ENCODE measurements around the gene CLEC18B. TPM values are rescaled to one million over a fixed set of nuclear protein-coding genes. Genes with fewer than 3 reads are reported as not detected.
"Not testable (repeated sequence)": the region's sequence is repeated elsewhere in the genome, so short reads cannot be mapped to it uniquely, and the experiment has no call there.

CLEC18B gene
- polyA plus RNA-seq, 3 donors, result 119 to 179 (median 146) TPM

DNA sequence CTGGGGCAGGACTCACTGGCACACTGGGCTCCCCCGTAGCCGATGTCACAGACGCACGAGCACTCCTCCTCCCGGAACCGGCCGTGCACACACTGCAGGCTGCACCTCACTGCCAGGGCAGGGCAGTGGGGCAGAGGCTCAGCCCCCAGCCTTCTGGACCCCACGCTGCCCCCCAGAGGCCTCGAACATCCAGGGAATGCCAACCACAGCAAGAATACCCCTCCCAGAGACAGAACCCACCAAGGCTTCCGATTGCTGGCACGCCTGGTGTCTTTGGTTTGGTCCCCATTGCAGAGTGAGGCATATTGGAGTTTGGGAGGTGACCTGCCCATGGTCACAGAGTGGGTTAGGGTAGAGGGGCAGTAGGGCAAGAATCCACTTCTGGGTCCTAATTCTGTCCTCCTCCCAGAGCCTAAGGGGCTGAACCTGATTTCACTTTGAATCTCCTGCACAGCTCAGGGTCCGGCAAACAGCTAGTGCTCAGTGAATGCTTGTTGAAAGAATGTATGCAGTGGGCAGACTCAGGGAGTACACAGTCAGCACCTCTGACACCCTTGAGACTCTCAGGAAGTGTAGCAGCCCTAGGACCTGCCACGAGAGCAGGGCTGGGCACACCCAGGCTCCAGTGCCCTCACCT is 9.0 kb downstream of the CLEC18B start:
- not testable (repeated sequence) for DNase-seq (ENCODE audit: extremely low read depth in 1 of 11, low read depth in 9 of 11, low spot score in 4 of 11)

DNA sequence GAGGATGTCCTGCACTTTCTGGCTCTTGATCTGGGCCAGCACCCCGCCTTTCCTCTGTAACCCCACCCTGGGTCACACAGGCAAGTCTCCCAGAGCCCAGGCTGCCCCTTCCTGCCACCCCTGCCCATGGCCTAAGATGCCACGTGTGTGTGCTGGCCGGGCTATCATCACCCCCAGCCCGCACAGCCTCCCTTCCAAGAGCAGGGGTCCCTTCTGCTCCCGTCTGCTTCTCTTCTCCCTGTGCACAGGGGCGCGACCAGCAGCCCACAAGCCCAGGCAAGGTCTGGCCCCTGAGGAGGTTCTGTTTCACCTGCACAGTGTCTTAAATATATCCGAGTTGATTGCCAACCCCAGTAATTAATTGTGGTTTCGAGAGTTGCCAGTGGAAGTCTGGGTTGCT is 10.3 kb downstream of the CLEC18B start:
- not testable (repeated sequence) for DNase-seq (ENCODE audit: extremely low read depth in 1 of 11, low read depth in 9 of 11, low spot score in 4 of 11)

DNA sequence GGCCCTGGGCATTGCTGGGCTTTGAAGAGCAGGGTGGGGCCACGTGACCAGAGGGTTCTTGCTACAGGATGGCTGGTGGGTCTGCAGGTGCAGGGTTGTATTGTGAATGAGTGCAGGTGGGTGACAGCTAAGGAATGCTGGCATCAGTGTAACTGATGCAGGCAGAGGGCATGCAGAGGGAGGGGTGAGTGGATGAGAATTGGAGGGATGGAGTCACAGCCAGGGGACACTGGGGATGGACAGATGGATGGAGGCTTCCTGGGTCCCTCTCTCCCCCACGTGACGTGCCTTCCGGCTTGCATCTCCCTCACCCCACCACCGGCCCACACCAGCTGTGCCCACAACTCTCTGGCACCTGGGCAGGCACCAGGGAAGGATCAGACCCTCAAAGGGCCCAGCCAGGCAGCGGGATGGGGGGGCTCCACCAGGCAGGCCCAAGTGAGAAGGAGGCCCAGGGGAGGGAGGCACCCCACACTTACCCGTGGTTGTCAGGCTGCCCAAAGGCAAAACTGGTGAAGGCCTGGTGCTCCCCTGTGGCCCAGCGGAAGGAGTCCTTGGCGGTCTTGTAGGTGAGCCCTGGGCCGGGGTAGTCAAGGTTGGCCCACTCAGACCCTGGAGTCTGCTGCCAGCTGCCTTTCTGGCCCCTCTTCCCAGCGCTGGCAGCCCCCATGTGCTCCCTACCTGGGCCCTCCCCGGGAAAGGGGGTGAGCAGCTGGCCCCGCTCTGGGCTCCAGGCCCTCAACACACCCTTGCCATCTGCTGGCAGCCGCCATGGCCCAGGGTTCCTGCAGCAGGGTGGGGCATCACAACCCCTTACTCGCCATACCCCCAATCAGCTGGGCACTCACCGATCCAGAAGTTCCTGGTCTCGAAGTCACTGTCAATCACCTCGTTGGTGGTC is 11.0 kb downstream of the CLEC18B start:
- not testable (repeated sequence) for DNase-seq (ENCODE audit: extremely low read depth in 1 of 11, low read depth in 9 of 11, low spot score in 4 of 11)

DNA sequence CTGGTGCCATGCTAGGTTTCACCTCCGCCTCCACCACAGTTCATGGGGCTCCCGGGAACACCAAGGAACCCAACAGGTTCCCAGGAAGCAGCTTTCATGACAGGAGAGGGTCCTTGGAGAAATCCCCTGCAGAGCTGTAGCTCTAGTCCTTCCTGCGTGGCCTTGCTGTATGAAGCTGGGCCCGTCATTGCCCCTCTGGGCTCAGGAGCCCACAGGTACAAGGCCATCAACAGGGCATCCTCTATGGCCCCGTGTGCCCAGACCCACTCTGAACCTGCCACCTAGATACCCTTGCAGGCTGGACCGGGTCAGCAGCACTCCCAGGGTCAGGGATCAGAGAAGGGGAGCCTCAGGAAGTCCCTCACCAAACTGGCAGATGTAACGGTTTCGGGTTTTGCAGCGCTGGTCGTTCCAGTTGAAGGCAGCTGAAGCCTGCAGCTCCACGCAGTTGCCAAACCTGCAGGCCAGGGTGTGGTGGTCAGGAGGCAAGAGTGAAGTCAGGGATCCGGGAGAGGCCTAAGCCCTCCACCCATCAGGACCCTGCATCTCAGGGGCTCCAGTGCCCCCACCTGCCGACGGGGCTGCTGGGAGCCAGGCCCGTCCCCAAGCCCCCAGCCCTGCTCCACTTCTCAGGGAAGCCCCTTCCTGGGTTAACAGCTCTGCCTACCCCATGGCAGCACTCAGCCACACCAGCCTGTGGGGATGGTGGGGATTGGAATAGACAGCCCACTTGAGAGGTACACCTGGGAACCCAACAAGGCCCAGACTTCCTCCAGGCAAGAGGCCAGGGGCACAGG is 11.9 kb downstream of the CLEC18B start:
- not testable (repeated sequence) for DNase-seq (ENCODE audit: extremely low read depth in 1 of 11, low read depth in 9 of 11, low spot score in 4 of 11)

DNA sequence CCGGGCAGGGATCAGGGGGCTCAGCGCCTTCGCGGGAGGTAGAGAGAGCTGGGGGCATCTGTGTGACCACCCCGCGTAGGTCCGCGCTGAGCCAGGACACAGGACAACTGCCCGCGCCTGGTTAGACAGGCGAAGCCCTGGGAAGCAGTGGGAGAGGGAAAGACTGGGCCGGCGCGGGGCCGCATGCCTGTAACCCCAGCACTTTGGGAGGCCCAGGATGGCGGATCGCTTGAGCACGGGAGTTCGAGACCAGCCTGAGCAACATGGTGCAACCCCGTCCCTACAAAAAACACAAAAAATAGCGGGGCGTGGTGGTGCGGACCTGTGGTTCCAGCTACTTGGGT is 13.9 kb downstream of the CLEC18B start:
- not testable (repeated sequence) for DNase-seq (ENCODE audit: extremely low read depth in 1 of 11, low read depth in 9 of 11, low spot score in 4 of 11)

DNA sequence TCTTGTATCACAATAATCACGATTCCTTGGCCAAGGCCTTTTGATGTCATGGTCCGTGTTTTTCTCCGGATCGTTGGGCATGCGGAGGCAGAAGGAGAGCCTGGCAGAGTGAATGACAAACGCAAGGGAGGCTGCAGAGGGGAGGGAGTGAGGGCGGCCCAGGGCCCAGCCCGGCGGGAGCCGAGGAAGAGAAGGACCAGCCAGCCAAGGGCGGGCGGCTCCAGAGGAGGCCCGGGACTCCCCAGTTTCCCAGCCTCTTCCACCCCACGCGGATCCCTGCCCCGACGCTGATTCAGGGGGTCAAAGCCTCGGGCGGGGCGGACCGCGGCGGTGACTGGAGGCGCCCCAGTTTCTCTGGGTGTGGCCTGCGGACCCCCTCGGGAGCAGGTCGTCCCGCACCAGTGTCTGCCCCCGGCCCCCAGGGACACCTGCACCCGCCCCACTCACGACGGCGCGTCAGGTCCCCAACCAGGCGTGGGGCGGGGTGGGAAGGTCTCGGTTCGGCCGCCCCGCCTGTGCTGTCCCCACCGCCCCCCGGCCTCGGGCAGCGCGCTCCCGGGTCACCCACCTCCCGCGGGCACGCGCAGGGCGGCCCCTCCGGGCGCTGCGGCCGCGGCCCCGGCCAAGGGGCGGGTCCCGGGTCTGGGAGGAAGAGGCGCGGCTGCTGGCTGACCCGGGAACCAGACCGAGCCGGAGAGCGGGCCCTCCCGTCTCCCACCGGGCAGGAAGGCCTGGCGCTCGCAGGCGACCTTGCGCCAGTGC is 14.5 kb downstream of the CLEC18B start:
- not testable (repeated sequence) for DNase-seq (ENCODE audit: extremely low read depth in 1 of 11, low read depth in 9 of 11, low spot score in 4 of 11)

DNA sequence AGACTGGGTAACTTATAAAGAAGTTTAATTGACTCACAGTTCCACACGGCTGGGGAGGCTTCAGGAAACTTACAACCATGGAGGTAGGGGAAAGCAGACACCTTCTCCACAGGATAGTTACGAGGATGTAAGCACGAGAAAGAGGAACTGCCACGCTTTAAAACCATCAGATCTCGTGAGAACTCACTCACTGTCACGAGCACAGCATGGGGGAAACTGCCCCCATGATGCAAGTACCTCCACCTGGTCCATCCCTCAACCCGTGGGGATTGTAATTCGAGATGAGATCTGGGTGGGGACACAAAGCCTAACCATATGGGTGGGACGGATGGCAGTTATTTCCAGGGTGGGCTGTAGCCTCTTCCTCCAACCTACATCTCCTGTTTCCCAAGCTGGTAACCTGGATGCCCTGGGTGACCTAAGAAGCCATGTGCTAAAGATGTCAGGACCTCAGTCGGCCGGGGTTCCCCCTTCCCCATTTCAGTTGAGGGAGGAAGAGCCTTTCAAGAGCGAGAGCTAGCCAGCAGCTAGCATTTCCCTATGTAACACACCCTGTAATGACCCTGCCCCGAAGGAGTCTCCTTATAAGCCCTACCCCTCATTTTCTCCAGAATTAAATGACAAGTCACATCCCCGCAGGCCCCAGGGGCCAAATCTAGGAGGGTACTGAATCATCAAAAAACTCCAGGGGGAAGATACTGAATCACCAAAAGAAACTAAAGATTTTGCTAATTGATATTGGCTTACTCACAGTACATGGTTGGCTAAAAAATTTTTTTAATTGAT is 16.9 kb downstream of the CLEC18B start:
- DNase-seq (ENCODE audit: extremely low read depth in 1 of 11, low read depth in 9 of 11, low spot score in 4 of 11), result not testable (repeated sequence)

DNA sequence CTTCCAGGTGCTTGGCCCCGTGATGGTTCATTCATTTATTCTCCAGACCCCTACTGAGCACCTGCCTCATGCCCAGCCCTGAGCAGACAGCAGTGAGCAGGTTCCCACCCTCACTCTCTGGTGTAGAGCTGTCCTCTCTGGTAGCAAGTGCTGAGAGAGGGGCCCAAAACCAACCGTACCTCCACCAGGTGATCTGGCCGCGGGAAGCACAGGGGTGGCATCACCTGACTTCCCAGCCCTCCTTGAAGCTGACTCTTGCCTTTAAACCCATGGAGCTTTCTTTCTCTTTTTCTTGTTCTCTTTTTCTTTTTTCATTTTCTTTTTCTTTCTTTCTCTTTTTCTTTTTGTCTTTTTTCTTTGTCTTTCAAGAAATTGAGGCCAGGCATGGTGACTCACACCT is 21.0 kb downstream of the CLEC18B start:
- not testable (repeated sequence) for DNase-seq (ENCODE audit: extremely low read depth in 1 of 11, low read depth in 9 of 11, low spot score in 4 of 11)

DNA sequence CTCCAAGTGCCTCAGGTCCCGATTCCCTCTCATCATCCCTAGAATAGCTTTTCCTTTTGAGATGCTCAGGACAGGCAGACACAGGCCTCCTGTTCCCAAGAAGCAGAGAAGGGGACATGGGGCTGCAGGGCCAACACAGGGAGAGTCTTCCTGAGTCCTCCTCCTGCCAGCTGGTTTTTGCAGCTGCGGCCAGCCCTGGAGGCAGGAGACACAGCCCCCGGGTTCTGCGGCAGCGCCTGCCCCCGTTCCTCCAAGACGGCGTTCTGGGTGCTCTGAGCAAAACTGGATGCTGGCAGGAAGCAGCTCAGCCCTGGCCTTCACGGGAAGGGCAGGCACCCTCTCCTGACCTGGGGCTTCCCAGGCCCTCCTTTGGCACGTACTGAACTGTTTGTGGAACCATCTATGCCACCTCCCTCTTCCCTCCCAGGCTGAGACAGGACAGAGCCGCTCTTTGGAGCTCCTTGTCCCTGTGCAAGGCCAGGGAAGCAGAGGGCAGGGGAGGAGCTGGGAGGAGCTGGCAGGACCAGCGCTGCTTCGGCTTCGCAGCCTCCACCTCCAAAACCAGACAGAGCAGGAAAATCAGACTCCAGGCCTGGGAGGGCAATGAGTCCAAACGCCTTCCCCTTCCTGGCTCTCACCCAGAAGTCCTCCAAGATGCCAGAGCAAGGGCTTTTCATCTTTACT is 22.9 kb downstream of the CLEC18B start:
- not testable (repeated sequence) for DNase-seq (ENCODE audit: extremely low read depth in 1 of 11, low read depth in 9 of 11, low spot score in 4 of 11)

DNA sequence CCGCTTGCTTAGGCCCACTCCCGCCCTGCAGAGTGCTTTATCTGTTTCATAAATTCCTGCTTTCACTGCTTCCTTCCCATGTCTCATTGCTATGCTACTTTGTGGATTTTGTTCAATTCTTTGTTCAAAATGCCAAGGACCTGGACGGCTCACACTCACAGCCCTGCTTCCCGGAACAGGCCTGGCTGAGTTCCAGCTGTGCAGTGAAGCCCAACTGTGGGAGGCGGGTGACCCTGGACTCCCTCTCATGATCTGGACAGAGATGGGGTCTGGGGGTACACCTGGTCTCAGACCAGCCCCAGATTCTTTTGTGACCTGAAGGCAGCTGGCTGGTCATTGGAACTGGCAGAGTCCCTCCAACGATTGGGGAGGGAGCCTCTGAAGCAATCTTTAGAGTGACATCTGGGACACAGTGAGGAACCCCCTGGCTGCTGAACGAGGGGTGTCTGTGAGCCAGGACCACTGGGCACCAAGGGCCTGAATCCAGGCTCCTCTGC is 24.7 kb downstream of the CLEC18B start:
- peak in 7 of 11 donors; percentile 13 to 57 (median 24) for DNase-seq (ENCODE audit: extremely low read depth in 1 of 11, low read depth in 9 of 11, low spot score in 4 of 11)

DNA sequence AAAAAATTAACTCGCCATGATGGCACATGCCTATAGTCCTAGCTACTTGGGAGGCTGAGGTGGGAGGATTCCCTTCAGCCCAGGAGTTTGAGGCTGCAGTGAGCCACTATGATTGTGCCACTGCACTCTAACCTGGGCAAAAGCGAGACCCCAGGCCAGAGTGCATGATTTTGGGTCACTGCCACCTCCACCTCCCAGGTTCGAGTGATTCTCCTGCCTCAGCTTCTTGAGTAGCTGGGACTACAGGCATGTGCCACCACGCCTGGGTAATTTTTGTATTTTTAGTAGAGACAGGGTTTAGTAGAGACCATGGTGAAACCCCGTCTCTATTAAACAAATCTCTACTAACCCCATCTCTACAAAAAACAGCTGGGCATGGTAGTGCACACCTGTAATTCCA is 26.7 kb downstream of the CLEC18B start:
- not testable (repeated sequence) for DNase-seq (ENCODE audit: extremely low read depth in 1 of 11, low read depth in 9 of 11, low spot score in 4 of 11)

DNA sequence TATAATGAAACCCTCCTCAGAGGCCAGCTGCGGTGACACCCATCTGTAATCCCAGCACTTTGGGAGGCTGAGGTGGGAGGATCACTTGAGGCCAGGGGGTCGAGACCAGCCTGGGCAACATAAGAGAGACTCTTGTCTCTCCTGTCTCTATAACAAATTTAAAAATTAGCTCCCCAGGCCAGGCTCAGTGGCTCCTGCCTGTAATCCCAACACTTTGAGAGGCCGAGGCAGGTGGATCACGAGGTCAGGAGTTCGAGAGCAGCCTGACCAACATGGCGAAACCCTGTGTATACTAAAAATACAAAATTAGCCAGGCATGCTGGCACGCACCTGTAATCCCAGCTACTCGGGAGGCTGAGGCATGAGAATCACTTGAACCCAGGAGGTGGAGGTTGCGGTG is 27.1 kb downstream of the CLEC18B start:
- not testable (repeated sequence) for DNase-seq (ENCODE audit: extremely low read depth in 1 of 11, low read depth in 9 of 11, low spot score in 4 of 11)

DNA sequence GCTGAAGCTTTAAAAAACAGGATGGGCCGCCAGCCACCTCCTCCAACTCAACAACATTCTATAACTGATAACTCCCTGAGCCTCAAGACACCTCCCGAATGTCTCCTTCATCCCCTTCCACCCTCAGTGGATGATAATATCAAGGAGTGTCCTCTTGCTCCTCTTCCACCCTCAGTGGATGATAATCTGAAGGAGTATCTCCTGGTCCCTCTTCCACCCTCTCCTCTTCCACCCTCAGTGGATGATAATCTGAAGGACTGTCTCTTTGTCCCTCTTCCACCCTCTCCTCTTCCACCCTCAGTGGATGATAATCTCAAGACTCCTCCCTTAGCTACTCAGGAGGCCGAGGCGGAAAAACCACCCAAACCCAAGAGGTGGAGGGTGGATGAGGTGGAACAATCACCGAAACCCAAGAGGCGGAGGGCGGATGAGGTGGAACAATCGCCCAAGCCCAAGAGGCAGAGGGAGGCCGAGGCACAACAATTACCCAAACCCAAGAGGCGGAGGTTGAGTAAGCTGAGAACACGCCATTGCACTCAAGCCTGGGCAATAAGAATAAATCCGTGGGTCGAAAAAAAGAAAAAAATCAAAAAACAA is 29.7 kb downstream of the CLEC18B start:
- not testable (repeated sequence) for DNase-seq (ENCODE audit: extremely low read depth in 1 of 11, low read depth in 9 of 11, low spot score in 4 of 11)

DNA sequence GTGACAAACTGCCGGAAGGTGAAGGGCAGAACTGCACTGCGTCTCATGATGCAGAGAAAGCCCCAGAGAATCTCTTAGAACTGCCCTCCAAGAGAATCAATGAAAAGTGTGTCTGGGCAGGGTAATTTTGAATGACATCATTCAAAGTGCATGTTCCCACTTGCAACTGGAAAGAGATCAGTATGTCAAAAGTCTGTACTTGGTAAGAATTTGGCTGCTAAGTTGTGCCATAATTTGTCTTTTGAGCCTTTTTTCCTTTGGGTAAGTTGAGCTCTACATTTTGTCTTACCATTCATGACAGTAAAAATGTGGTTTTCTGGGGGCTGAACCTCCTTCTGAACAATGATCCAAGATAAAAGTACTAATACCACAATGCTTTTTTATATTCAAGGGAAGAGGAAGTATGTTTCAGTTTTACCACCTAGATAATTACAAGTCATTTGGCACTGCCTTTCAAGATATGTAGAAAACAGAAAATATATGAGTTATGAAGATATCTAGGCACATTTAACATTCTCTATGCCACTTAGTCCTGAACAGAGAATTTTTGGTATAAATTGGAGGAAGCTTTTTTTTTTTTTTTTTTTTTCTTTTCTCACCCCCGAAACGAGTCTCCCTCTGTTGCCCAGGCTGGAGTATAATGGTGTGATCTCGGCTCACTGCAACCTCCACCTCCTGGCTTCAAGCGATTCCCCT is 38.8 kb downstream of the CLEC18B start:
- DNase-seq (ENCODE audit: extremely low read depth in 1 of 11, low read depth in 9 of 11, low spot score in 4 of 11), result not testable (repeated sequence)

DNA sequence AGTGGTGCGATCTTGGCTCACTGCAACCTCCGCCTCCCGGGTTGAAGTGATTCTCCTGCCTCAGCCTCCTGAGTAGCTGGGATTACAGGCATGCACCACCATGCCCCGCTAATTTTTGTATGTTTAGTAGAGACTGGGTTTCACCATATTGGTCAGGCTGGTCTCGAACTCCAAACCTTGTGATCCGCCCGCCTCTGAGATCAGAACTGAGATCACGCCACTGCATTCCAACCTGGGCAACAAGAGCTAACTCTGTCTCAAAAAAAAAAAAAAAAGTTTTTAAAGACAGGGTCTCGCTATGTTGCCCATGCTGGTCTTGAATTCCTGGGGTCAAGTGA is 47.5 kb downstream of the CLEC18B start:
- not testable (repeated sequence) for DNase-seq (ENCODE audit: extremely low read depth in 1 of 11, low read depth in 9 of 11, low spot score in 4 of 11)

DNA sequence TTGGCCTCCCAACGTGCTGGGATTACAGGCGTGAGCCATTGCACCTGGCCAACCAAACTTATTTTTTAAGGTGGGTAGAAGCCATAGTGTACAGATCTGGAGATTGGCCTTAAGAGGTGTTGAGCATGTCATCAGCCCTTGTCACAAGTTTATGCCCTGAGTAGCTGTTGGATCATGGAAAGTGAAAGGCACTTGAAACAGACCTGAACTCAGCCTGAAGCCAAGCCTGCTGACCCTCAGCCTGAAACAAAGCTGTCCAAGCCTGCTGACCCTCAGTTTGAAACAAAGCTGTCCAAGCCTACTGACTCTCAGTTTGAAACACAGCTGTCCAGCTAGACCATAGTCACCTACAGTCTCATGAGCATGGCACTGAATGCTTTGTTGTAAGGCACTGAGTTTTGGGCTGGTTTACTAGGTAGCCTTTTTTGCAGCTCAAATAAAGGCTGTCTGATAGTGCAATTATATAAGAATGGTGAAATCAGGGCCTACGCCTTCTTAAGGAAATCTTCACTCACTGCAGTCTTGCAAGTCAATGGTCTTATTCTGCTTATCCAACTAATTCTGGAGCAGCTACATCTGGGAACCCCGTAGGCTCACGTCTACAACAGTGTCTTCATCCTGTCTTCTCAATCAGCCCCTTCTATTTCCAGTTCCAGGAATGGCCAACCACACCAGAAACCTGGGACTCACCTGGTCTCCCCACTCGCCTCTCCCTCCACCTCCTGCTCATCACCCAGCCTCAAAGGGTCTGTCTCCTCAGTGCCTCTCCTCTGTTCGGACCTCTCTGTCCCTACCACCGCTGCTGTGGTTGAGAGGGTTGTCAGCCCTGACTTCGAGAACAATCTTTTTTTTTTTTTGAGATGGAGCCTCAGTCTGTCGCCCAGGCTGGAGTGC is 48.1 kb downstream of the CLEC18B start:
- no peak for DNase-seq (ENCODE audit: extremely low read depth in 1 of 11, low read depth in 9 of 11, low spot score in 4 of 11)
